GM10847 (cell line): ENCODE results near the gene CRB1.

ENCODE experiments used
- POLR2A ChIP-seq: IDR thresholded peaks from 2 replicates; pipeline ENCODE4 v1.6.1; 2011; ENCODE audit not compliant: insufficient read length; ENCODE audit errors: extremely low read depth

The CRB1 gene

DNA sequence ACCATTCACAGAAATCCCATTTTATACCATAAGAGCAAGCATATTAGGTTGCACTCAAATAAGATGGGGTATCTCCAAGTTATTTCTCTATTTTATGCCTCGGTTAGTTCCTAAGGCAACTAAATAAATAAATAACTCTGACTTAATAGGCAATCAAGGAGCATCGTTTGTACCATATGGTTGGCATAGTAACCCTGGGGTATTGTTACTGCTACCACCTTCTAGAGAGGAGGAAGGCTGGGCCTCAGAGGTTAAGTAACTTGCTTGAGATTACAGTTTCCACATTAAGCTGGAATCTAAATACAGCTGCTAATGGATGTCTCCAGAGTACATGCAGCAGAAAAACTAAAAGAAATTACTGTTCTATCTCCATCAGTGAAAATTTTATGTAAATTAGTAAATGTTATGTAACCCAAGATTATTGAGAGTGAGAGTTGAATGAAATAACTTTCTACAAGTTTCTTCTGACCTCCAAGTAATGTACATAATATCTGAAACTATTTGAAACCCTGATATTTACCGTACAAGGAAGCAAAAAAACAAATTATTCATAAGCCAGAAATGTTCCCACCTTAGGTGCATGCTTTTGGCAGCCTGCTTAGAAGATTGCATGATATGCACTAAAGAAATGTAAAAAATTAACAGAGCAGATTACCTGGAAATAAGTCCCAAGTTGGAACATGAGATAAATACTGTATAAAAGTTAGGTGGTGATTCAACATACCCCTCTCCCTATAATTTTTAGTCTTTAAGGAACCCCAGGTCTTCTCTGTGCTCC lies 127.0 kb downstream of the CRB1 start:
- no peak for TF ChIP-seq POLR2A

- TF ChIP-seq POLR2A = no peak
These were observed 129.8 kb downstream of the CRB1 start for GRCh38 chr1:197397895-197398294.

DNA sequence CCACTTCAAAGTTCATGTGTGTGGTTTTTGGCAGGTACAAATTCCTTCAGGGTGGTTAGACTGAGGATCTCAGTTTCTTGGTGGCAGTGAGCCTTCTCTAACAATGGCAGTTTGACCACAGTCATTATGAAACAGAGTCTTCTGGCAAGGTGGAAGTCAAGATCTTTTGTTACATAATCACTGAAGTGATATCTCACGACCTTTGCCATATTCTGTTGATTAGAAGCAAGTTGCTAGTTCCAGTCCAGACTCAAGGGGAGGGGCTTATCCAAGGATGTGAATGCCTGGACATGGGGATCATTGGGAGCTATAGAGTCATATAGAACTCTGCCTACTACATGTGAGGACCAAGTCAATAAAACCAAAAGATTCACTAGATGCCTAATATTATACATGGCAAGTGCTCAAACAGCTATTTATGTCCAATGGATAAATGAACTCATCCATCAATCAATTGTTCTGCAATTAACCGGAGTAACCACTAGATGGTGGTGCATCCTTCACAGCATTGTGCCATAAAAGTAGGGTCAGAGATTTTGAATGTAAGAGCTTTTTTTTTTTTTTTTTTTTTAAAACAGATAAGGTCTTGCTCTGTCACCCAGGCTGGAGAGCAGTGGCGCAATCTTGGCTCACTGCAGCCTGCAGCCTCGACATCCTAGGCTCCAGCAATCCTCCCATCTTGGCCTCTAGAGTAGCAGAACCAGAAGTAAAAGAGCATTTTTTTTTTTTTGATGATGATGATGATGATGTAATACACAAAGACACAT lies 131.9 kb downstream of the CRB1 start:
- no peak for TF ChIP-seq POLR2A

DNA sequence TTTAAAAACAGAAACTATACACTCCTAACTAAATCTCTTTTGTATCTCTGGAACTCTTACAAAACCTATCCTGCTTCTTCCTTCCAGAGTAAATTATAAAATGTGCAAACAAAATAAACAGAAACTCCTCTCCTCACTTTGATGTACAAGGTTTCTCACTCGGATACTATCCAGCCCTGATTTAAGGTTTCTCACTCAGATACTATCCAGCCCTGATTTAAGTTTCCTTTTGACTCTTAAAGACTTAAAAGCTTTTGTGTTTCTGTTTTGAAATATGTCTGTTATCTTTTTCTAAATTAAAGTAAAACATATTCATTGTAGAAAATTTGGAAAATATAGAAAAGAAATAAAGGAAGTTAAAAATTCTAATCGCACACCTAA lies 132.5 kb downstream of the CRB1 start:
- no peak for TF ChIP-seq POLR2A

DNA sequence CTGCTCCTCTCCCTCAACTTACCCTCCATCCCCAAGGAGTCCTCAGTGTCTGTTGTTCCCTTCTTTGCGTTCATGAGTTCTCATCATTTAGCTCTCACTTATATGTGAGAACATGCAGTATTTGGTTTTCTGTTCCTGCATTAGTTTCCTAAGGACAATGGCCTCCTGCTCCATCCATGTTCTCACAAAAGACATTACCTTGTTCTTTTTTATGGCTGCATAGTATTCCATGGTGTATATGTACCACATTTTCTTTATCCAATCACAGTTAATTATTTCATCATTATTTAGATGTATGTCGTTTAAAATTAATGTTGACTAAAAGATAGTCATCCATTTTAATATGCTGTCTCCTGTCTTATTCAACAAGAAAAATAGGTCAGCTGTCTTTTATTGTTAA lies 134.1 kb downstream of the CRB1 start:
- no peak for TF ChIP-seq POLR2A

DNA sequence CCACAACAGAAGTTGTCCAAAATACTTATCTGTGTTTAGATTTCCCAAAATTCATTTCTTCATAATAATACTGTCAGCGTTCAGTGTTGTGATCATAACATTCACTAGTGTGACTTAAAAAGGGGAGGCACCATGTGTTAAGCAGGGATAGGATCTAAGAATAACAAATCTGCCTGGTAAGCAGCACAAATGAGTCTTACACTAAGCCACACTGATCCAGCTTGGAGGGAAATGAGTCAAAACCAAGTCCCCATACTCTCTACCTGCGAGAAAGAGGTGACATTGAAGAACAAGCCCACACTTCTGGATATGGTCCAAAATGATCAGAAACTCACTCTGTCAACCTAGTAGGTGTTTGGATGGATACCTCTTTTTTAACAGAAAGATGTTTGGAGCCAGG lies 145.5 kb downstream of the CRB1 start:
- no peak for TF ChIP-seq POLR2A

GRCh38 chr1:197415221-197415620 lies 147.2 kb downstream of the CRB1 start:
- no peak for TF ChIP-seq POLR2A

GRCh38 chr1:197418693-197419092 lies 150.6 kb downstream of the CRB1 start:
- no peak for TF ChIP-seq POLR2A

DNA sequence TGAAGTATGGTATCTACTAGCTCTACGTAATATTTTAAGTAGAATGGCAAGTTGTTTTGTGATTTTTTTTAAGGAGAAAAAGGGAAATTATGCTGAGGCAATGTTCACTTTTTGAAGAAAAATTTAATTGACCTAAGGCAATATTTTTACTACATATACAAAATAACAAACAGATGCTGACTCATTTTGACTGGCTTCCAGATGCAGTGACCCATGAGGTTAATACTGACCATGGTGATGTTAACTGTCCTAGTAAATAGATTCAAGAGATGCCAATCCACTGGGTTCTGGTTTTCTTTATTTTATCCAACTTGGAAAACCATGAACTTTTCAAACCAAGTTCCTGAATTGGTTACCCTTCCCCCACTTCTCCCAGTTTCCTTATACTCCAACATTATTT lies 154.9 kb downstream of the CRB1 start:
- TF ChIP-seq POLR2A = no peak

DNA sequence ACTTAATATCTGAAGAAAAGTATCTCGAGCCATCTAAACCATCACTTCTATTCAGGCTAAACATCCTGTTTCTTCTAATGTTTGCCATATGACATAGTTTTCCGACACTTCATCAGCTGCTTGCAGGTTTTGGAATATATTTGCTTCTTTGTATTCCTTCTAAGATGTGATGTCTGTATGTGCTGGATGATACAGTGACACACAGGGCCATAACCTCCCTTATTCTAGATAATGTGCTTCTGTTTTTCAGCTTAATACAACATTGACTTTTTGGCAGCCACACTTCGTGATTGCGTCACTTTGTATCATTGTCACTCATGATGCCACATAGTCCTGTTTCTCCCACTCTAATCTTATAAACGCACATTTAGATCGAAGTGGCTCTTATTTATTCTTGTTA lies 156.3 kb downstream of the CRB1 start:
- TF ChIP-seq POLR2A = no peak

DNA sequence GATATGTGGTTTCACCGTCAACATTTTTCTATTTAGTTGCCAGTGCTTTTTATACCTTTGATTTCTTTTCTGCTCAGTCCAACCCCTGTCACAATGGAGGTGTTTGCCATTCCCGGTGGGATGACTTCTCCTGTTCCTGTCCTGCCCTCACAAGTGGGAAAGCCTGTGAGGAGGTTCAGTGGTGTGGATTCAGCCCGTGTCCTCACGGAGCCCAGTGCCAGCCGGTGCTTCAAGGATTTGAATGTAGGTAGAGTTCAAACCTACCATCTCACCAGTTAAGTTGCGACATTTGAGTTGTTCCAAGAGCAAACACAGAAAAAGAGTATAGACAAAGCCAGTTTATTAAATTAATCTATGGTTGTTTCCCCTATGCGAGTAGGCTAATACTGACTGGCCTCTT lies 161.3 kb downstream of the CRB1 start:
- no peak for TF ChIP-seq POLR2A

GRCh38 chr1:197435224-197435623 lies 167.2 kb downstream of the CRB1 start:
- TF ChIP-seq POLR2A = no peak

DNA sequence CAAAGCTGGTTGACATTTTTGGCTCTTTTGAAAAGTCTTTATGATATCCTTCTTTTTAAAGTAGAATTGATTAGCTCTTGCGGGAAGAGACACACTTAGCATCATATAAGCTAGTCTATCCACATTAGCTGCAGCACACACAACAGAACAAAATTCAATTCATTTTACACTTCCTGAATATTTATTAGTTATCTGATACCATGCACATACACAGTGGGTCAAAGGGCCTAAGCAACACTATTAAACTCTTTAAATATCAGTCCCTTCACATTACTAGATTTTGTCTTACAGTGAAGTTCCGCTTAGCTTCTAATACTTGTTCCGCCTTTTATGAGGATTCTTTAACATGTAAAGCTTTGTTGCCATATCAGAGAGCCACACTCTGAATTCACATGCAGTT lies 169.5 kb downstream of the CRB1 start:
- no peak for TF ChIP-seq POLR2A

GRCh38 chr1:197438010-197438790 lies 170.1 kb downstream of the CRB1 start:
- TF ChIP-seq POLR2A = no peak

DNA sequence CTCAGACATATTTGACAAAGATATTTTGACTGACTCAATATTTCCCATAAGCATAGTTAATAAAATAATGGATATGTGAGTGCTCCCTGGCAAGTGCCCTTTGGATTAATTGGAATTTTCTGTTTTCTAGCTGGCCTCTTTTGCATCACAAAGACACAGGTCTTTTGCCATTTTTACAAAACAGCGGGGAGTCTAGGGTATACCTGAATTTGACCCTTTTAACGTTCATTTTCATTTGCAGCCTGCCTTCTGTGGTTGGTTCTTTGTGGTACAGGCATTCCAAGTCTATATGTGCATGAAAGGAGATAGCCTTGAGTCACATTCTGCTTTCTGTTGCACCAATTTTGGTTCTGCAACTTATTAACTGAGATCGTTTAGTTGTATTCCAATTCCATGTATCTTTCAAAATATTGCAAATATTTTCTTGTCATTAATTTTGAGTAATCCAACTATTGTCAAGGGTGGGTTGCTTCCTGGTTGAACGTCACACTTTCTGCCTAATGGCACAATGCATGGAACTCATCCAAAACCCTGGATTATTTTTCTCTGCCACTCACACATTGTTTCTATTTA lies 171.7 kb downstream of the CRB1 start:
- TF ChIP-seq POLR2A = no peak
